GM06990 (cell line): Measurements from ENCODE around the gene INO80E.

Source experiments
- DNase-seq: peaks from one replicate; pipeline ENCODE4 v3.0.0-alpha.2; 2011; ENCODE audit not compliant: insufficient read length; ENCODE audit errors: extremely low read depth
- H3K27me3 ChIP-seq: replicated peaks from 2 replicates; pipeline ENCODE4 v1.6.0; 2011; ENCODE audit warnings: low read length; ENCODE audit not compliant: control insufficient read depth, insufficient read depth
- H3K36me3 ChIP-seq: 2 replicates; pipeline ENCODE4 v1.5.1; 2011; ENCODE audit warnings: low read length; ENCODE audit not compliant: control insufficient read depth, insufficient read depth
- H3K4me3 ChIP-seq: replicated peaks from 2 replicates; pipeline ENCODE4 v1.5.1; 2011; ENCODE audit warnings: low read depth, mild to moderate bottlenecking, control low read depth, low read length
- CTCF ChIP-seq: IDR thresholded peaks from 2 replicates; pipeline ENCODE4 v1.5.1; 2011; ENCODE audit warnings: low read length, control low read depth, mild to moderate bottlenecking, inconsistent platforms; ENCODE audit not compliant: insufficient read depth, poor library complexity, severe bottlenecking

INO80E gene

DNA sequence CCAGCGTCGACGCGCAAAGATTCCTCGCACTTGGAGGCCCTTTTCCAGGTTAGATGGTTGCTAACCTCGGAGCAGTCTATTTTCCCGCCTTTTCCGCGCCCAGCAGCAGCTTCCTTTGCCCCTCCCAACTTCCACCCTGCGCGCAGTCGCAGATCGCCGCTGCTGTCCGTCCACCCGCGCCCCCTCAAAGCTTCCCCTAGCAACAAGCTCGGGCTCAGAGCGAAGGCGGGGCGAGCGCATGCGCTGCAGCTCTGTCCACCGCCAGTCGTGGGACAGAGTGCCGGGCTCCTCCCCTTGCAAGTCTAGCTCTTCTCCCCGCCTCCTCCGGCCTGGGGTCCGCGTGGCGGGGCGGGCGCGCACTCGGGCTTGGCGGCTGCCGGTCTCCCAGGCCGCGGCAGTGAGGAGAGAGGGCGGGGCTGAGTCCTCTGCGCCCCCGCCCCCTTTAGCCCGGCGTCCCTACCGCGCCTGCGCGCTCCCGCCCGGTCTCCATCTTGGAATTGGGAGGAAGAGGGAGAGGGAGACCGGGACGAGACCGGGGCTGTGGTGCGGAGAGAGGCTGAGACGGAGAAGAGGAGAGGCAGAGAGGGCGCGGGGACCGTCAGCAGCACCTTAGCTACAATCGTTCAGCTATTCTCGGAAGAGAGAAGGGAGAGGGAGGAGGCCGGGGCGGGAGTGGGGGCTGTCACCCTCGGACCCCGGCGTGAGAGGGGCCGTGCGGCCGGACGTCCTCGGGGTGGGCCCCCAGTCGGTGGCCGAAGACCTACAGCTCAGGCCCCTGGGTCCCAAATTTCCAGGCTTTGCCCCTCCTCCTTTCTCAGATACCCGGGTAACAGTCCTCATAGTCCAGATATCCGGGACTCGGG, 22.4 kb upstream of the INO80E start, which contains the start of gene TAOK2:
Gene TAOK2 (plus strand): TSS at position 485 of the 863 bp plus-strand sequence. CDS start 3,905 bp downstream, outside the sequence.
- H3K27me3 ChIP-seq, result no peaks in the 10 kb centered on the region
- H3K36me3 ChIP-seq, result peaks cover 7% of the 10 kb centered on the region
- H3K4me3 ChIP-seq, result peak within 1 kb of the TSS; percentile 97
- no peak for TF ChIP-seq CTCF
- peak; percentile 100 for DNase-seq

DNA sequence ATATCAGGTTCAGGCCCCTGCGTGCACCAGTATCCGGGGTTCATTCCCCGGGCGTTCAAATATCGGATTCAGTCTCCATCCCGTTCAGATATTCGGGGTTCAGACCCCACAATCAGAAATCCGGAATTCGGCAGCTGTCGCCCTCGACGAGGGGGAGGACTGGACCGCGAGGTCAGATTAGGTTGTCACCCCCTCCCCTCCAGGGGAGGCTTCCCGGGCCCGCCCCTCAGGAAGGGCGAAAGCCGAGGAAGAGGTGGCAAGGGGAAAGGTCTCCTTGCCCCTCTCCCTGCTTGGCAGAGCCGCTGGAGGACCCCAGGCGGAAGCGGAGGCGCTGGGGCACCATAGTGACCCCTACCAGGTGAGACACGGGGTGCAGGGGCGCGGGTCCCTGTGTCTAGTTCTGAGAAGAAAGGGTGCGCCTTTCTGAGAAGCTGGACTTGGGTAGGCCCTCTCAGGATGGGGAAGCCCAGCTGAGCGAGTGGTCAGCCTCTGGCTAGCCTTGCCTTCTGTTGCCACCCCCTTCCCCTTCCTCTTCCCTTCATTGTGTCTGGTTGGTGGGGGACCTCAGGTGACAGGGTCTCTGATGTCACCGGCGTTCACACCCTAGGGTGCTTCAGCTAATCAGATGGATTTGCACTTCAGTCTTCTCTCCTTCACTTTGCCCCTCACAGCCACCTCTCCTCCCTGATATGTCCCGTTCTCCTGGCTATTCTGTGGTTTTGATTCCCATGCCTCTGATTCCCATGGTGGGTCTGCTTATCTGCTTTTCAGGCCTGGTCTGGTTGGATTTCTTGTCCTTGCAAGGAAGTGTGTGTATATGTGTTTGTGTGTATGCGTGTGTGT, 21.5 kb upstream of the INO80E start:
- peaks cover 14% of the 10 kb centered on the region for H3K36me3 ChIP-seq
- TF ChIP-seq CTCF, result no peak
- peak overlapping the region; percentile 97 for H3K4me3 ChIP-seq
- DNase-seq, result no peak
- no peaks in the 10 kb centered on the region for H3K27me3 ChIP-seq

GRCh38 chr16:29975134-29975538, 20.9 kb upstream of the INO80E start:
- H3K4me3 ChIP-seq, result peak overlapping the region; percentile 97
- peaks cover 18% of the 10 kb centered on the region for H3K36me3 ChIP-seq
- no peak for DNase-seq
- no peaks in the 10 kb centered on the region for H3K27me3 ChIP-seq
- TF ChIP-seq CTCF, result no peak

GRCh38 chr16:29975811-29976511, 20.1 kb upstream of the INO80E start:
- Histone ChIP-seq H3K27me3 (no peaks in the 10 kb centered on the region), H3K36me3 (peaks cover 21% of the 10 kb centered on the region), H3K4me3 (peak overlapping the region; percentile 97)
- TF ChIP-seq CTCF, result no peak
- no peak for DNase-seq

GRCh38 chr16:29977063-29977825, 18.8 kb upstream of the INO80E start:
- H3K36me3 ChIP-seq, result peaks cover 26% of the 10 kb centered on the region
- TF ChIP-seq CTCF, result no peak
- no peaks in the 10 kb centered on the region for H3K27me3 ChIP-seq
- H3K4me3 ChIP-seq, result no peak overlapping the region
- no peak for DNase-seq
